Prostate gland (tissue), 2 donors: ENCODE data around the gene SPRED1. TPM values are rescaled to one million over a fixed set of nuclear protein-coding genes. Genes with fewer than 3 reads are reported as not detected.
"Not testable (repeated sequence)": the region's sequence is repeated elsewhere in the genome, so short reads cannot be mapped to it uniquely, and the experiment has no call there.

Experiments
- DNase-seq: peaks from one replicate; pipeline ENCODE4 v3.0.0-alpha.2; 2019; ENCODE audit warnings: low spot score
- H3K27ac ChIP-seq, 2 donors: fragments of 200-600 bp; sonication (generic); 2 replicates each; pipeline ENCODE4 v1.5.1; 2017 to 2019
- H3K27me3 ChIP-seq: fragments of 200-600 bp; sonication (generic); replicated peaks from 2 replicates; pipeline ENCODE4 v1.5.1; 2019; ENCODE audit not compliant: insufficient read depth
- H3K36me3 ChIP-seq, 2 donors: fragments of 200-600 bp; sonication (generic); 1 replicate in 1 of 2; 2 replicates in 1 of 2; pipeline versions ENCODE4 v1.5.1 to v1.8.1; 2017 to 2019
- H3K4me1 ChIP-seq: fragments of 200-600 bp; sonication (generic); replicated peaks from 2 replicates; pipeline ENCODE4 v1.5.1; 2019
- H3K4me3 ChIP-seq, 2 donors: fragments of 200-600 bp; sonication (generic); 2 replicates each; pipeline ENCODE4 v1.5.1; 2017 to 2019
- H3K9me3 ChIP-seq: fragments of 200-600 bp; sonication (generic); 2 replicates; pipeline ENCODE4 v1.5.1; 2017
- POLR2A ChIP-seq: fragments of 450-650 bp; IDR thresholded peaks from one replicate; pipeline ENCODE4 v1.6.1; 2016; ENCODE audit warnings: antibody characterized with exemption, mild to moderate bottlenecking
- POLR2AphosphoS5 ChIP-seq: sonication (generic); formaldehyde crosslinking; IDR thresholded peaks from one replicate; pipeline ENCODE4 v1.6.1; 2017; ENCODE audit warnings: antibody characterized with exemption
- WGBS: methylation state at CpG from one replicate; pipeline ENCODE4 v1.1.5; 2018; 5-methylcytosine and 5-hydroxymethylcytosine counted together
- intact Hi-C: fragments of 100-400 bp; cut with DNase I; formaldehyde crosslinking; loops from one replicate; pipeline ENCODE4 v1.14.2; 2022
- total RNA-seq, 2 donors: library from RNA; depleted of rRNA; stranded (reverse); fragments of >200 nt; gene quantifications; one replicate each; pipeline ENCODE4 v1.1.0, GENCODE V29; 2016
- TF ChIP-seq, protein P1 (sequence below), 4 experiments: fragments of 200-600 bp in 2 of 4; fragments of 450-650 bp in 2 of 4; sonication (generic) in 2 of 4; IDR thresholded peaks; 1 replicate in 3 of 4; 2 replicates in 1 of 4; pipeline ENCODE4 v1.5.1; 2016 to 2019; ENCODE audit warnings: antibody characterized with exemption in 4 of 4, mild to moderate bottlenecking in 2 of 4, moderate library complexity in 2 of 4

The SPRED1 gene
- total RNA-seq, 2 donors from 2014 or later = 9.5 to 13.3 TPM

DNA sequence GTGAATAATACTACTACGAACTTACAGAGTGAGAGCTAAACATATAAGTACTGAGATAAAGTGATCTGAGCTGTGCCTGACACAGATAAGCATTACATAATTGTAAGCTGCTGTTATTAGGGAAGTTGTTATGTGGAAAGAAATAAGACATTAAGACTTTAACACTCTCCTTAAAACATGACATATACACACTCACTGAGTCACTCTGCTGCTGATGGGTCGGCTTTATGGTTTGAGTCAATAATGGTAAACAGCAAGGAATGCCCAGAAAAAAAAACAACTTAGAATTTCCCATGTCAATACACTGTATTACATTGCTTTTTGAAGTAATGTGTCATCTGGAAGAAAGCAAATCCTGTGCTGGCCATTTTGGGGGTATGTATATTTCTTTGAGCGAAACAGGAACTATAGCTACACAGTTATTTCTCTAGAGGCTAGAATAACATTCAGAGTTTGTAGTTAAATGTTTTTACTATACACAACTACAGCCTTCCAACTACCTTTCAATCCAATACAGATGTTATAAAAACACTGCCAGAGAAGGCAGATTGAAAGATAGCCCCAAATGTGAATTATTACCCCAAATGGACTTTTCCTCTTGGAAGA lies 22.8 kb upstream of the SPRED1 start:
- Histone ChIP-seq H3K36me3 (no peaks in the 10 kb centered on the region), H3K4me1 (no peaks in the 10 kb centered on the region), H3K9me3 (no peaks in the 10 kb centered on the region), H3K4me3 (no peak overlapping the region), H3K27ac (no peak overlapping the region), H3K27me3 (no peaks in the 10 kb centered on the region)
- DNase-seq = no peak
- intact Hi-C loops = no loop called here
- 87% methylated on average over 3 of the region's 3 CpGs for whole genome bisulfite sequencing
- TF ChIP-seq, protein P1, sequence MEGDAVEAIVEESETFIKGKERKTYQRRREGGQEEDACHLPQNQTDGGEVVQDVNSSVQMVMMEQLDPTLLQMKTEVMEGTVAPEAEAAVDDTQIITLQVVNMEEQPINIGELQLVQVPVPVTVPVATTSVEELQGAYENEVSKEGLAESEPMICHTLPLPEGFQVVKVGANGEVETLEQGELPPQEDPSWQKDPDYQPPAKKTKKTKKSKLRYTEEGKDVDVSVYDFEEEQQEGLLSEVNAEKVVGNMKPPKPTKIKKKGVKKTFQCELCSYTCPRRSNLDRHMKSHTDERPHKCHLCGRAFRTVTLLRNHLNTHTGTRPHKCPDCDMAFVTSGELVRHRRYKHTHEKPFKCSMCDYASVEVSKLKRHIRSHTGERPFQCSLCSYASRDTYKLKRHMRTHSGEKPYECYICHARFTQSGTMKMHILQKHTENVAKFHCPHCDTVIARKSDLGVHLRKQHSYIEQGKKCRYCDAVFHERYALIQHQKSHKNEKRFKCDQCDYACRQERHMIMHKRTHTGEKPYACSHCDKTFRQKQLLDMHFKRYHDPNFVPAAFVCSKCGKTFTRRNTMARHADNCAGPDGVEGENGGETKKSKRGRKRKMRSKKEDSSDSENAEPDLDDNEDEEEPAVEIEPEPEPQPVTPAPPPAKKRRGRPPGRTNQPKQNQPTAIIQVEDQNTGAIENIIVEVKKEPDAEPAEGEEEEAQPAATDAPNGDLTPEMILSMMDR (IDR thresholded peaks at IDR 0.05) = no peak
- TF ChIP-seq POLR2A (no peak), POLR2AphosphoS5 (no peak)

DNA sequence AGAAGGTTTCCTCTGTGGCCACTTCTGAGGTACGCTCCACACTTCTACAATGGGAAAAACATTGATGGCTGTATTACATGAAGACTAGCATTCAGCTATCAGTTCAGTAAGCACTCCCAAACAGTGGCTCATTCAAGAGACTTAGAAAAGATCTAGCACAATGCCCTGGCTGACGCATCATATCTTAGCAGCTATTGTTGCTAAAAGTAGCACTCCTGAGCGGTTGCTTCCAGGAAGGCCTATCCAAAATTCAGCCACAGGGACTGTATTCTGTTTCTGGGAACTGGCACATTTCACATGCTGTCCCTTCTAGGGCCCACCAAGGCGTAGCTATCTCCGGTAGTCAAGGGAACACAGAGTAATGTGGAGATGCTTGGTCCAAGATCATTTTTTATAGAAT lies 21.2 kb upstream of the SPRED1 start:
- no peaks in the 10 kb centered on the region for H3K36me3 ChIP-seq
- TF ChIP-seq, protein P1 (IDR thresholded peaks at IDR 0.05) = no peak
- TF ChIP-seq POLR2A (no peak), POLR2AphosphoS5 (no peak)
- H3K4me3 ChIP-seq = no peak overlapping the region
- DNase-seq = no peak
- 92% methylated on average over 5 of the region's 5 CpGs for WGBS
- no peaks in the 10 kb centered on the region for H3K27me3 ChIP-seq
- H3K9me3 ChIP-seq = no peaks in the 10 kb centered on the region
- H3K27ac ChIP-seq = no peak overlapping the region
- intact Hi-C loops = no loop called here
- no peaks in the 10 kb centered on the region for H3K4me1 ChIP-seq

DNA sequence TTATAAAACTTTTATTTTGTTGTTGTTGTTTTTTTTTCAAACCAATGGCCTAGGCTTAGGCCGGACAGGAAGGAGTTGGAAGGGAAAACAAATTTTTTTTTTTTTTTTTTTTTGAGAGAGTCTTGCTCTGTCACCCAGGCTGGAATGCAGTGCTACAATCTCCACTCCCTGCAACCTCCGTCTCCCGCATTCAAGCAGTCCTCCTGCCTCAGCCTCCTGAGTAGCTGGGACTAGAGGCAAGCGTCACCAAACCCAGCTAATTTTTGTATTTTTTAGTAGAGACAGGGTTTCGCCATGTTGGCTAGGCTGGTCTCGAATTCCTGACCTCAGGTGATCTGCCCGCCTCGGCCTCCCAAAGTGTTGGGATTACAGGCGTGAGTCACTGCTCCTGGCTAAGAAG lies 15.6 kb upstream of the SPRED1 start:
- H3K9me3 ChIP-seq, H3K36me3 ChIP-seq, DNase-seq, H3K4me1 ChIP-seq, H3K4me3 ChIP-seq, H3K27ac ChIP-seq, intact Hi-C loops, H3K27me3 ChIP-seq: not testable (repeated sequence)
- WGBS = 96% methylated on average over 9 of the region's 9 CpGs

DNA sequence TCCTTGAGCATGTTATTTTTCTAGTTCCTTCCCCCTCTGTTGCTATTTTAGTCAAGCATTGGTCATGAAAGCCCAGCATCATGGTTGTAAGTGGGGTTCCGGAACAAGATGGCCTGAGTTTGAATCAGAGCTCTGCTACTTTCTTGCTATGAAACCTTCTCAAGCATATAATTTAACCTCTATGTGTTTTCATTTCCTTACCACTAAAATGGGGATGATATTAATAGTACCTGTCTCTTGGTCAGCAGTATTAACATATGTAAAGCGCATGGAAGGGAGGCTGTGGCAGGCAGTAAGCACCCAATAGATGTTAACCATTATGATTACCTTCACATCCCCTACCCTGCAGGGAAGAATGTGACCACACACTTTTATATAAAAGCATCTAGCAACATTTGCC lies 14.3 kb upstream of the SPRED1 start:
- Histone ChIP-seq H3K4me3 (no peak overlapping the region), H3K36me3 (no peaks in the 10 kb centered on the region), H3K4me1 (no peaks in the 10 kb centered on the region), H3K27me3 (no peaks in the 10 kb centered on the region), H3K27ac (no peak overlapping the region), H3K9me3 (no peaks in the 10 kb centered on the region)
- intact Hi-C loops = no loop called here
- DNase-seq = no peak
- WGBS = 97% methylated on average over 2 of the region's 2 CpGs
- TF ChIP-seq POLR2AphosphoS5 = no peak
- no peak for TF ChIP-seq POLR2A
- TF ChIP-seq, protein P1 (IDR thresholded peaks at IDR 0.05) = no peak

DNA sequence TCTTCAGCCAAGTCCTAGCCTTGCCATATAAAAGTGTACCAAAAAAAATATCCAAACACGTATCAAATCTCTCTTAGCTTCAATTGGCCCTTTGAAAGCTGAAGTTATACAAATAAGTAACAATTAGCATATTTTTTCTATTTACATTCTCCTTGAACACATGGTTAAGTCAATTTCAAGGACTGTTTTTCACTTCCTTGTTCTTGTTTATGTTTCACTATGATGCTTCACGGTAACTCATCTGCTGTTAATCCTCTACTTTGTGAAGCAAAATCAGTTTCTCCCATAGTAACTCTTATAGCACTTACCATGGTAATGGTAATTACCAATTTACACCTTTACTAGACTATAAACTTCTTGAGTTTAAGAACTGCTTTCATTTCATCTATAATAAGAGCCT lies 10.6 kb upstream of the SPRED1 start:
- no peaks in the 10 kb centered on the region for H3K4me1 ChIP-seq
- no peaks in the 10 kb centered on the region for H3K27me3 ChIP-seq
- TF ChIP-seq POLR2A (no peak), POLR2AphosphoS5 (no peak)
- TF ChIP-seq, protein P1 (IDR thresholded peaks at IDR 0.05) = no peak
- no peaks in the 10 kb centered on the region for H3K9me3 ChIP-seq
- no peaks in the 10 kb centered on the region for H3K36me3 ChIP-seq
- H3K4me3 ChIP-seq = no peak overlapping the region
- 79% methylated on average over 2 of the region's 2 CpGs for WGBS
- H3K27ac ChIP-seq = no peak overlapping the region
- DNase-seq = no peak
- intact Hi-C loops = no loop called here
